Astrocyte of the spinal cord (primary cell): ENCODE results near the gene MAEA.

Source experiments
- DNase-seq: peaks from one replicate; pipeline ENCODE4 v3.0.0; 2011; ENCODE audit warnings: low read depth, low spot score
- H3K4me3 ChIP-seq: 2 replicates; pipeline ENCODE4 v1.5.1; 2011; ENCODE audit warnings: low read depth, mild to moderate bottlenecking, low read length, moderate library complexity
- in situ Hi-C: cut with HindIII; loops from 2 replicates; pipeline ENCODE4 v1.10.0; 2017; ENCODE audit warnings: low sequenced_read_pairs
- TF ChIP-seq, protein P1 (sequence below): IDR thresholded peaks from 2 replicates; pipeline ENCODE4 v1.5.1; 2012; ENCODE audit warnings: low read depth, mild to moderate bottlenecking, low read length, inconsistent platforms

Gene MAEA

GRCh38 chr4:1289207-1290164, at the start of gene MAEA:
TSS of gene MAEA (plus strand) at chr4:1289891. CDS start at chr4:1289914, 23 bp downstream.
- peak; percentile 96 for DNase-seq
- in situ Hi-C loops: no loop called here
- H3K4me3 ChIP-seq: peak within 1 kb of the TSS; percentile 78

GRCh38 chr4:1239950-1240307, 49.8 kb upstream of the MAEA start:
- H3K4me3 ChIP-seq: no peak overlapping the region
- in situ Hi-C loops: no loop called here
- TF ChIP-seq, protein P1, sequence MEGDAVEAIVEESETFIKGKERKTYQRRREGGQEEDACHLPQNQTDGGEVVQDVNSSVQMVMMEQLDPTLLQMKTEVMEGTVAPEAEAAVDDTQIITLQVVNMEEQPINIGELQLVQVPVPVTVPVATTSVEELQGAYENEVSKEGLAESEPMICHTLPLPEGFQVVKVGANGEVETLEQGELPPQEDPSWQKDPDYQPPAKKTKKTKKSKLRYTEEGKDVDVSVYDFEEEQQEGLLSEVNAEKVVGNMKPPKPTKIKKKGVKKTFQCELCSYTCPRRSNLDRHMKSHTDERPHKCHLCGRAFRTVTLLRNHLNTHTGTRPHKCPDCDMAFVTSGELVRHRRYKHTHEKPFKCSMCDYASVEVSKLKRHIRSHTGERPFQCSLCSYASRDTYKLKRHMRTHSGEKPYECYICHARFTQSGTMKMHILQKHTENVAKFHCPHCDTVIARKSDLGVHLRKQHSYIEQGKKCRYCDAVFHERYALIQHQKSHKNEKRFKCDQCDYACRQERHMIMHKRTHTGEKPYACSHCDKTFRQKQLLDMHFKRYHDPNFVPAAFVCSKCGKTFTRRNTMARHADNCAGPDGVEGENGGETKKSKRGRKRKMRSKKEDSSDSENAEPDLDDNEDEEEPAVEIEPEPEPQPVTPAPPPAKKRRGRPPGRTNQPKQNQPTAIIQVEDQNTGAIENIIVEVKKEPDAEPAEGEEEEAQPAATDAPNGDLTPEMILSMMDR: no peak
- DNase-seq: no peak

More at GRCh38 chr4:1289207-1290164, at the start of gene MAEA:
- TF ChIP-seq, protein P1: no peak

GRCh38 chr4:1240721-1241465, 48.8 kb upstream of the MAEA start:
- no peak overlapping the region for H3K4me3 ChIP-seq
- no peak for DNase-seq

GRCh38 chr4:1241466-1241935, 48.2 kb upstream of the MAEA start:
- in situ Hi-C loops: no loop called here
- DNase-seq: no peak
- TF ChIP-seq, protein P1: no peak
- no peak overlapping the region for H3K4me3 ChIP-seq

More at GRCh38 chr4:1240721-1241465, 48.8 kb upstream of the MAEA start:
- TF ChIP-seq, protein P1: no peak
- in situ Hi-C loops: no loop called here

DNA sequence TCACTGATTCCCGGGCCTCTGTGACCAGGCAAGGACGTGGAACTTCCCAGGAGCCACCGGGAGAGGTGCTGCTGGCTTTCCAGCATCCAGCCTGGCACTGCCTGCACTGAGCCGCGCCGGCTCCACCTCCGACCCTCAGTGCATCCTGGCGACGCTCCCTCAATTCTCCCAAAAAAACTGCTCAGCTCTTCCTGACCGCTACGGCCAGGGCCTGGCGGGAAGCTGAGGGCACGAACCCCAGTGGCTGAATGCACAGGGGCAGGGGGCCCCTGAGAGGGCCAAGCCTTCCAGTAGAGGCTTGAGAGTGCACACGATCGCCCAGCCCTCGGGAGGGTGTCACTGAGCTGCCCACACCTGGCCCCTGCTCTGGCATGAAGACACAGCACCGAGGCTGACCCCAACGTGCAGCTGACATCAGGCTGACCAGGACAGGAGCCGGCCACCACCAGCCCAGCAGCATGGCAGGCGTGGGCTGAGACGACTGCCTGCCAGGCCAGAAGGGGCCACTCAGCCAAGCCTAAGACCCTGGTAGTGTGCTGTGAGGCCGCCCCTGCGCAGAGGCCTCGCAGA, 47.7 kb upstream of the MAEA start:
- in situ Hi-C loops: no loop called here
- DNase-seq: no peak
- TF ChIP-seq, protein P1: no peak
- no peak overlapping the region for H3K4me3 ChIP-seq
